CD4-positive, alpha-beta T cell treated with Interleukin-6 at 100 ng/mL for 8 hours (primary cell): ENCODE measurements around the gene CCNL1.

ENCODE experiments used
- DNase-seq: peaks from one replicate; pipeline ENCODE4 v3.0.0-alpha.2; 2020; ENCODE audit warnings: mixed read lengths, low spot score

Gene CCNL1

GRCh38 chr3:157145606-157146322 is 14.2 kb downstream of the CCNL1 start:
- DNase-seq: no peak

- no peak for DNase-seq
Observed at GRCh38 chr3:157142315-157142714, 17.6 kb downstream of the CCNL1 start.

DNA sequence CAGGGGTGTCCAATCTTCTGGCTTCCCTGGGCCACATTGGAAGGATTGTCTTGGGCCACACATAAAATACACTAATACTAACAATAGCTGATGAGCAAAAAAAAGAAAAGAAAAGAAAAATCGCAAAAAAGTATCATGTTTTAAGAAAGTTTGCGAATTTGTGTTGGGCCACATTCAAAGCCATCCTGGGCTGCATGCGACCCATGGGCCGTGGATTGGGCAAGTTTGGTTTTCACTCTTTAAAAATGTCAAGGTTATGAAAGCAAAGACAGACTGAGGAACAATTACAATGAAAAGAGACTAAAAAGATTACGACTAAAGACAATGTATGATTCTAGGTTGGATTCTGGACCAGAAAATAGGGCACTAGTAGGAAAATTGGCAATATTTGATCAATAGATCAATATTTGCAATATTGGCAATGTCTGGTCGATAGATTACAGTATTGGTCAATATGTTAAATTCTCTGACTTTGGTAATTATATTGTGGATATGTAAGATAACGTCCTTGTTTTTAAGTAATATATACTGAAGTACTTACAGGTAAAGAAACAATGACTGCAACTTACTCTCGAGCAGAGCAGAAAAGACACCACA is 19.9 kb downstream of the CCNL1 start:
- no peak for DNase-seq

- no peak for DNase-seq
Observed at GRCh38 chr3:157136647-157137387, 23.1 kb downstream of the CCNL1 start.

- no peak for DNase-seq
Observed at GRCh38 chr3:157135671-157136396, 24.1 kb downstream of the CCNL1 start.

- DNase-seq: no peak
Observed at GRCh38 chr3:157134620-157135191, 25.2 kb downstream of the CCNL1 start.

DNA sequence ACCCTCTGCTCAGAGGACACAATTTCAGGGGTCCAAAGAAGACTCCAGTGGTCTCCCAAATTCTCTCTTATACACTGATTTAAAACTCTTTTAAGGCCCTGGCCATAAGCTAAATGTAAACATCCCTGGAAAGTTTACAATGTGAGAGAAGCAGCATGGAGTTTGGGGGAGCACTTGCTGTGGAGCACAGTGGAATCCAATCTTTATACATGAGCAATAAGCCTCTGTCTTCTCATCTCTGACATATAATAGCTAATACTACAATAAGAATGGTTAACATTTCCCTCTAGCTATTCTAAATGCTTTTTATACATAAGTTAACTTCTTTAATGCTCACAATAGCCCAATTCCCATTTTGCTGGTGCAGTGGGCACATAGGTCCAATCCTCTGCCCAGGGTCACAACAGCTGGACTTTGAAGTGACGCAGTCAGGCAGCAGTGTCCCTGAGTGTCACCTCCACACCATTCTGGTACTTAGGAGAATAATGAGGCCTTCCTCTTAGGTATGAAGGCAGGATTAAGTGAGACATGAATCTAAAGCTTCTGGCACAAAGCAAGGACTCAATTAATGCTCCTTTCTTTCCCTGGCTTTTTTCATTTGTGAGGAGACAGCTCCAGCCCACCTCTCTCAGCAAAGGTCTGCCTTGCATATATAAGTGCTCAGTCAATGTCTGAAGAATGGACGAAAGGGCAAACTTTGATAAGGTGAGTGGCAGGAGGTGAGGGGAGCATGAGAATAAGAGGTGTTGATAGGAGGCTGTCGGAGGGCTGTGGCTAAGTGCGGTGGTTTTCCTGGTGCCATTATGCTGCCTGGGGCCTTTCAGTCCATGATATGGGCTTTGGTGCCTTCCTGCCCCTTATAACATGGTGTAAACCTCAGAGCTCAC is 26.3 kb downstream of the CCNL1 start:
- DNase-seq: no peak

- no peak for DNase-seq
Observed at GRCh38 chr3:157132936-157133335, 27.0 kb downstream of the CCNL1 start.

- no peak for DNase-seq
Observed at GRCh38 chr3:157132341-157132740, 27.6 kb downstream of the CCNL1 start.

GRCh38 chr3:157131861-157132260 is 28.1 kb downstream of the CCNL1 start:
- DNase-seq: no peak

- peak; percentile 90 for DNase-seq
Observed at GRCh38 chr3:157130467-157131251, 29.3 kb downstream of the CCNL1 start.

- DNase-seq: peak; percentile 28
Observed at GRCh38 chr3:157129803-157130466, 30.0 kb downstream of the CCNL1 start.

- DNase-seq: peak; percentile 70
Observed at GRCh38 chr3:157128771-157129681, 30.9 kb downstream of the CCNL1 start.

DNA sequence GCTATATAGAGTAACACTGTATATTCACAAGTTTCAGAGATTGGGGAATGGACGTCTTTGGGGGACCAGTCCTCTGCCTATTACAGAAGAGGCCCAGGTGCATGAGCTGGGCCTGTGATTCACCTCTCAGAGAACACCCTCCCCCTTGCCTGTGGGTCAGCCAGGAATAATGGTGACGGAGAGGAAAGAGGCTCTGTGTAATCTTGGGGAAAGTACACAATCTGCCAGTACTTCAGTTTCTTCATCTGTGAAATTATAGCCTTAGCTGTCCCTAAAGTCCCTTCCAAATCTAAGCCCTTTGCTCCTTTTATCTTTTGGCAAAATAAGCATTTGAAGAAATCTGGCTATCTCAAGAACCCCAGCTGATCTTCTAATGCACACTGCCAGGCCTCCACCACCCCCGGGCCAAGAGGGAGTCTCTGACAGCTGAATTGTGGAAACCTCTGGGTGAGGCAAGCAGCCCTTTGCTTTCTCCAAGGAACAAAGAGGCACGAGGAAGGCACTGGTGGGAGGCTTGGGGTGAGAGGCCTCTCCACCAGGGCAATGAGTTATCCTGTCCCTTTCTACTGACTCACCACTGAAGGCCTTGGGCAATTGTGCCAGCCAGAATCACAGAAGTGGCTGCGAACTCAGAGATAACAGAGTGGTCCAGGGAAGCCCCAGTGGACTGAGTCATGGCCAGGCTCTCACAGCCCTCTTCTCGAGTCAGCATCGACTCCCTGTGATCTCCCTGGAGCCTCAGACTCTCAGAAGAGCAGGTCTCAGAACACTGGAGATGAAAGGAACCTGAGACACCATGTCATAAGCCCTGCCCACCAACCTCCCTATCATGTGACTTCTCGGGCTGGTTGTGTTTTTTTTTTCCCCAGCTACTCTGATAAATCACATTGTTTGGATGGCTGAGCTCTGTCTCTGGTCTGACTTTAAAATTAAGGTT is 31.8 kb downstream of the CCNL1 start:
- DNase-seq: peak; percentile 79

DNA sequence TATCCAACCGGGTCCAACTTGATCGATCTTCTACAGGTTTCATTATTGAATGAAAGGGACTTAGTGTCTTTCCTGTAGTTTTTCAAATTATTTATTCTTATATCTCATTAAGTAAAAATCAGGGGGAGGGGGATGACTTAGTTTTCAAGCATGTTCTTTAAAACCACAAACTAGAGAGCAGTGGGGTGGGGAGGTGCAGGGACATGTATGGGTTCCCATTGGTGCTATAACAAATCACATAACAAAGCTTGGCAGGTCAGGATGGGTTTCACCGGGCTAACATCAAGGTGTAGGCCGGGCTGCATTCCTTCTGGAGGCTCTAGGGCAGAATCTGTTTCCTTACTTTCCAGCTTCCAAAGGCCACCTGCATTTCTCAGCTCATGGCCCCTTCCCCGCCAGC is 32.7 kb downstream of the CCNL1 start:
- no peak for DNase-seq

- DNase-seq: no peak
Observed at GRCh38 chr3:157126365-157126764, 33.6 kb downstream of the CCNL1 start.

DNA sequence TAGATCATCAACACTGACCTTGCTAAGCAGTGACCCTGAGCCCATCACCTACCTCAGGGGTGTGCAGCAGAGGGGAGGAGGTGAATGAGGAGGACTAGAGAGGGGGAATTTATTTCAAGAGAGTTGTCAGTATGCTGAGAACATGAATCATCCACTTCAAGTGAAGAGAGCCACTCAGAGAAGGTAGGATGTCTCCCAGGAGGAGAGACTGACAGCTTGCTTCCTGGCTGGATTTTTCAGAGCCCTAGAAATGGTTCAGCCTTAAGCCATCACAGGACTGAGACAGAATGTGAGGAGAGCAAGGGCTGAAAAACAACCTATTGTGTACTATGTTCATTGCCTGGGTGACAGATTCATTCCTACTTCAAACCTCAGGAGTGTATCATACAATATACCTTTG is 34.8 kb downstream of the CCNL1 start:
- no peak for DNase-seq

DNA sequence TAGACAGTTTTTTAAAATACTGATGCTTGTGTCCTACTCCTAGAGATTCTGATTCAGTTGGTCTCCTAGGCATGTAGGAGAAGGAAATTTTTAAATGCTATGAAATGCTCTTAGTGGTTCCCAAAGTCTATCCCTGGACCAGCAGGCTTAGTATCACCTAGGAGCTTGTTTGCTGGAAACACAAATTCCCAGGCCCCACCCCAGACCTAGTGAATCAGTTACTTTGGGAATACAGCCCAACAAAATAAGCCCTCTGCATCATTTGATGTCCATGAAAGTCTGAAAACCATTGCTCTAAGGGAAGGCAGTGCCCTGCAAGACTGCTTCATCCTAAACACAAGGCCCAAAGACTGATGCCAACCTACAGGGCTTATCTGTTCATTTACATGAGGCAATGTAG is 36.3 kb downstream of the CCNL1 start:
- no peak for DNase-seq
